ENCODE results near the gene MAGIX.
"Not testable (repeated sequence)": the region's sequence is repeated elsewhere in the genome, so short reads cannot be mapped to it uniquely, and the experiment has no call there.

- TF ChIP-seq CTCF, EP300 (IDR thresholded peaks at IDR 0.05): not testable (repeated sequence)
Observed at GRCh38 chrX:49149291-49149690, 13.3 kb upstream of the MAGIX start.

All from gastroesophageal sphincter (tissue), 3 donors.